ENCODE data around the gene EOMES. TPM values are rescaled to one million over a fixed set of nuclear protein-coding genes. Genes with fewer than 3 reads are reported as not detected.

Gene EOMES
- total and polyA plus RNA-seq, 7 experiments from 2014 or later, result 0.67 to 9.5 (median 1.5) TPM

DNA sequence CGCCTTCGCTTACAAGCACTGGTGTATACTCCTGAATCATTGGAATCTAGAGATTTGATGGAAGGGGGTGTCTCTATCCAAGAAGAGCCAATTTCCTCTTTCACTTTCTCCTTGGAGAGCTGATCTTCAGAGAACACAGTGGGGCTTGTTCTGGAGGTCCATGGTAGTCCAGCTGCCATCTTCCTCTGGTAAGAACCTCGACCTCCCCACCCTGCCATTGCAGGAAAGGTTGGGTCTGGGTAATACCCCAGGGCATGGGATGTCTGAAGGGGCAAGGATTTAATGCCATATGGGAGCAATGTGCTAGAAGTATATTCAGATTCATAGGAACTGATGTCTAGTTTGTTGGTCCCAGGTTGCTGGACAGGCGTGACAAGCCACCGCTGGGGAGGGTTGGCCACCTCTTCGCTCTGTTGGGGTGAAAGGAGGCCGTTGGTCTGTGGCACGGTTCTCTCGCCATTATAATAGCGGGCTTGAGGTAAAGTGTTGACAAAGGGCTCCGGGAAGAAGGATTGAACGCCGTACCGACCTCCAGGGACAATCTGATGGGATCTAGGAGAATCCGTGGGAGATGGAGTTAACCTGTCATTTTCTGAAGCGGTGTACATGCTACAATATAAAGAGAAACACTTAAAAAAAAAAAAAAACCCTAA is 4.8 kb downstream of the EOMES start:
- ChIA-PET CTCF (no interaction called here), POLR2A (no interaction called here)
- Mint-ChIP-seq H3K36me3 (peaks cover 0 to 4% (median 0%) of the 10 kb centered on the region in 5 donors), H3K27ac (peak overlapping the region in 1 of 9 donors; percentile 10), H3K27me3 (peaks cover 29 to 88% (median 52%) of the 10 kb centered on the region in 5 donors), H3K4me3 (peak overlapping the region in 1 of 10 donors; percentile 39), H3K9me3 (peaks cover 0 to 3% (median 0%) of the 10 kb centered on the region in 11 donors), H3K4me1 (peaks cover 25 to 47% (median 38%) of the 10 kb centered on the region in 7 donors)
- H3K4me1 ChIP-seq (ENCODE audit: control insufficient read depth in 2 of 2, insufficient read depth in 2 of 2, low read length in 2 of 2), result peaks cover 10 to 28% of the 10 kb centered on the region in 2 donors
- no peak for DNase-seq
- H3K36me3 ChIP-seq (ENCODE audit: control insufficient read depth in 2 of 3, insufficient read depth in 3 of 3, low read length in 3 of 3), result peaks cover 0 to 12% (median 0%) of the 10 kb centered on the region in 3 experiments
- ATAC-seq, result no peak
- no peaks in the 10 kb centered on the region for H3K9me3 ChIP-seq (ENCODE audit: control insufficient read depth in 2 of 3, low read length in 3 of 3)
- intact Hi-C loops (cut with micrococcal nuclease), result loop anchor here in 1 of 2 donors (10.0 kb wide), 1 partner anchor 857 kb away; no protein-coding TSS in a partner anchor
- peaks cover 0 to 27% of the 10 kb centered on the region in 2 donors for H3K27me3 ChIP-seq (ENCODE audit: control insufficient read depth in 2 of 2, insufficient read depth in 2 of 2, low read length in 2 of 2)
- H3K27ac ChIP-seq (ENCODE audit: low read depth, low read length), result no peak overlapping the region
- H3K4me3 ChIP-seq (ENCODE audit: low read length), result peak overlapping the region; percentile 22

DNA sequence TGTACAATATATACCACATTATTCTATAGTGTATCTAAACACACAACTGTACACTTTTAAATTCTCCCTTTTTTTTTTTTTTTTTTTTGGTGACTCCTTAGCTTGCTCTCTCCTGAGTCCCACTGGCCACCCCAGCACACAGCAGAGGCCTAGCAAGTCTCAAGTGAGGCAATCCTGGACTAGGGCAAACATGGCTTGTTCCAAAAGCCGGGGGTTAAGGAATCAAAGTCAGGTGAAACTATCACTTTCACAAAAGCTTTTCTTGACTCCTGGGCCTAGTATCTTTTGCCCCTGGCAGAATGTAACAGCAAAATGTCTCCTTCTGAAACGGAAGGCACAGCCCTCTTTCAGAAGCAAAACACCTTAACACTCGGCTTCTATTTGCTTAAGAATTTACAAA is 5.8 kb downstream of the EOMES start:
- intact Hi-C loops (cut with micrococcal nuclease), result loop anchor here in 1 of 2 donors (10.0 kb wide), 1 partner anchor 858 kb away; no protein-coding TSS in a partner anchor
- no peak for ATAC-seq
- peaks cover 30 to 48% (median 39%) of the 10 kb centered on the region in 7 donors for H3K4me1 Mint-ChIP-seq
- peaks cover 0 to 5% (median 0%) of the 10 kb centered on the region in 5 donors for H3K36me3 Mint-ChIP-seq
- H3K4me1 ChIP-seq (ENCODE audit: control insufficient read depth in 2 of 2, insufficient read depth in 2 of 2, low read length in 2 of 2), result peaks cover 10 to 27% of the 10 kb centered on the region in 2 donors
- H3K27me3 ChIP-seq (ENCODE audit: control insufficient read depth in 2 of 2, insufficient read depth in 2 of 2, low read length in 2 of 2), result peaks cover 0 to 27% of the 10 kb centered on the region in 2 donors
- peaks cover 34 to 93% (median 54%) of the 10 kb centered on the region in 5 donors for H3K27me3 Mint-ChIP-seq
- H3K4me3 Mint-ChIP-seq, result peak overlapping the region in 1 of 10 donors; percentile 39
- CTCF ChIA-PET, result interaction anchor here (0.6 kb wide), 1 partner anchor 551 kb away, joined by 3 read pairs; no protein-coding TSS in a partner anchor
- no peaks in the 10 kb centered on the region for H3K9me3 ChIP-seq (ENCODE audit: control insufficient read depth in 2 of 3, low read length in 3 of 3)
- DNase-seq, result no peak
- no peak overlapping the region for H3K27ac ChIP-seq (ENCODE audit: low read depth, low read length)
- H3K27ac Mint-ChIP-seq, result peak overlapping the region in 1 of 9 donors; percentile 58
- peaks cover 0 to 12% (median 0%) of the 10 kb centered on the region in 3 experiments for H3K36me3 ChIP-seq (ENCODE audit: control insufficient read depth in 2 of 3, insufficient read depth in 3 of 3, low read length in 3 of 3)
- peaks cover 0 to 3% (median 0%) of the 10 kb centered on the region in 11 donors for H3K9me3 Mint-ChIP-seq
- H3K4me3 ChIP-seq (ENCODE audit: low read length), result no peak overlapping the region
- POLR2A ChIA-PET, result interaction anchor here (0.6 to 0.9 kb wide), 2 partner anchors 85 to 289 kb away, joined by 3 to 4 read pairs; no protein-coding TSS in a partner anchor

DNA sequence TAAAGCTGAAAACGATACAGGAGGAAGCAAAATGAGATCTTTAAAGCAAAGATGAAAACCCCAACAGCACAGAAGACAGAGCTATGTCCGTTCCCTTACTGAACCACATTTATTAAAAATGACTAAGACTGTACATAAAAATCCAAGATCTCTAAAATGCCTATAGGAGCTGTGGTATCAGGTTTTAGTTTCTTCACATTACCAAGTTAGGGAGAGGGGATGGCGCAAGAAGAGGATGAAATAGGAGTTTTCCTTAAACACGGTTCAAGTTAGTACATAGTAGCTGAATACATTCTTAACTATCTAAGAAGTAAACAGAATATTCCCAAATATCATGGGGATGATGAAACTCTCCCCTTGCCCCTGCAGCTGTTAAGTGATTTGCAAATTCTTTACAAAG is 6.3 kb downstream of the EOMES start:
- no peak overlapping the region for H3K27ac ChIP-seq (ENCODE audit: low read depth, low read length)
- ATAC-seq (no peak), DNase-seq (no peak)
- Mint-ChIP-seq H3K36me3 (peaks cover 0 to 5% (median 0%) of the 10 kb centered on the region in 5 donors), H3K4me1 (peaks cover 26 to 45% (median 35%) of the 10 kb centered on the region in 7 donors), H3K4me3 (peak overlapping the region in 3 of 10 donors; percentile 39 to 99 (median 92)), H3K27ac (peak overlapping the region in 1 of 9 donors; percentile 58), H3K27me3 (peaks cover 30 to 93% (median 50%) of the 10 kb centered on the region in 5 donors), H3K9me3 (peaks cover 0 to 3% (median 0%) of the 10 kb centered on the region in 11 donors)
- ChIA-PET POLR2A (interaction anchor here (0.9 kb wide), 1 partner anchor 85 kb away, joined by 3 read pairs; no protein-coding TSS in a partner anchor), CTCF (interaction anchor here (1.5 kb wide), 1 partner anchor 613 kb away, joined by 4 read pairs; no protein-coding TSS in a partner anchor)
- no peak overlapping the region for H3K4me3 ChIP-seq (ENCODE audit: low read length)
- H3K9me3 ChIP-seq (ENCODE audit: control insufficient read depth in 2 of 3, low read length in 3 of 3), result no peaks in the 10 kb centered on the region
- H3K4me1 ChIP-seq (ENCODE audit: control insufficient read depth in 2 of 2, insufficient read depth in 2 of 2, low read length in 2 of 2), result peaks cover 10 to 23% of the 10 kb centered on the region in 2 donors
- H3K27me3 ChIP-seq (ENCODE audit: control insufficient read depth in 2 of 2, insufficient read depth in 2 of 2, low read length in 2 of 2), result peaks cover 0 to 22% of the 10 kb centered on the region in 2 donors
- H3K36me3 ChIP-seq (ENCODE audit: control insufficient read depth in 2 of 3, insufficient read depth in 3 of 3, low read length in 3 of 3), result peaks cover 0 to 12% (median 0%) of the 10 kb centered on the region in 3 experiments
- intact Hi-C loops (cut with micrococcal nuclease), result loop anchor here in 1 of 2 donors (10.0 kb wide), 1 partner anchor 859 kb away; no protein-coding TSS in a partner anchor

DNA sequence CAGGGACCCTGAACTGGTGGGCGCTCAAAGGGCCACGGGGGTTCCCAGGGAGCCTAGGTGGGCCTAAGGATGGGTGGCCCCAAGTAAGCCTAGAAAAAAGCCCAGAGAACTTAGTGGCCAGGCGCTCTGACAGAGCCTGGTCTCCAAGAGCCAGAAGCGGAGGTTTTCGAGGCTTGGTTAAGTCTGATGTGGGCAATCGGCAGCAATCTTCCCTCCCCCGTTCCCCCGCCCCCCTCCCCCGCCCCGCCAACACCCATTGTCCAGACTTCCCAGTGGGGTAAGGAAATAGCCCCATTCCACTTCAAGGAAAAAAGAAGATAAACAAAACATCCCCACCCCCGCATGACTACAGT is 6.7 kb downstream of the EOMES start:
- Histone ChIP-seq H3K27ac (ENCODE audit: low read depth, low read length) (no peak overlapping the region), H3K27me3 (ENCODE audit: control insufficient read depth in 2 of 2, insufficient read depth in 2 of 2, low read length in 2 of 2) (peaks cover 0 to 20% of the 10 kb centered on the region in 2 donors), H3K4me1 (ENCODE audit: control insufficient read depth in 2 of 2, insufficient read depth in 2 of 2, low read length in 2 of 2) (peaks cover 10 to 20% of the 10 kb centered on the region in 2 donors), H3K9me3 (ENCODE audit: control insufficient read depth in 2 of 3, low read length in 3 of 3) (no peaks in the 10 kb centered on the region), H3K4me3 (ENCODE audit: low read length) (no peak overlapping the region), H3K36me3 (ENCODE audit: control insufficient read depth in 2 of 3, insufficient read depth in 3 of 3, low read length in 3 of 3) (peaks cover 0 to 12% (median 0%) of the 10 kb centered on the region in 3 experiments)
- peaks cover 27 to 92% (median 47%) of the 10 kb centered on the region in 5 donors for H3K27me3 Mint-ChIP-seq
- peaks cover 24 to 40% (median 31%) of the 10 kb centered on the region in 7 donors for H3K4me1 Mint-ChIP-seq
- no peak for DNase-seq
- ChIA-PET POLR2A (interaction anchor here (0.9 to 1.3 kb wide), 2 partner anchors 86 to 633 kb away, joined by 3 to 7 read pairs; partner anchors contain the start of genes AZI2 and ZCWPW2), CTCF (interaction anchor here (1.5 kb wide), 1 partner anchor 613 kb away, joined by 4 read pairs; no protein-coding TSS in a partner anchor)
- no peak overlapping the region for H3K27ac Mint-ChIP-seq
- no peak for ATAC-seq
- peaks cover 0 to 5% (median 0%) of the 10 kb centered on the region in 5 donors for H3K36me3 Mint-ChIP-seq
- intact Hi-C loops (cut with micrococcal nuclease), result loop anchor here in 1 of 2 donors (10.0 kb wide), 1 partner anchor 859 kb away; no protein-coding TSS in a partner anchor
- peaks cover 0 to 3% (median 0%) of the 10 kb centered on the region in 11 donors for H3K9me3 Mint-ChIP-seq
- peak overlapping the region in 5 of 10 donors; percentile 92 to 100 (median 97) for H3K4me3 Mint-ChIP-seq

DNA sequence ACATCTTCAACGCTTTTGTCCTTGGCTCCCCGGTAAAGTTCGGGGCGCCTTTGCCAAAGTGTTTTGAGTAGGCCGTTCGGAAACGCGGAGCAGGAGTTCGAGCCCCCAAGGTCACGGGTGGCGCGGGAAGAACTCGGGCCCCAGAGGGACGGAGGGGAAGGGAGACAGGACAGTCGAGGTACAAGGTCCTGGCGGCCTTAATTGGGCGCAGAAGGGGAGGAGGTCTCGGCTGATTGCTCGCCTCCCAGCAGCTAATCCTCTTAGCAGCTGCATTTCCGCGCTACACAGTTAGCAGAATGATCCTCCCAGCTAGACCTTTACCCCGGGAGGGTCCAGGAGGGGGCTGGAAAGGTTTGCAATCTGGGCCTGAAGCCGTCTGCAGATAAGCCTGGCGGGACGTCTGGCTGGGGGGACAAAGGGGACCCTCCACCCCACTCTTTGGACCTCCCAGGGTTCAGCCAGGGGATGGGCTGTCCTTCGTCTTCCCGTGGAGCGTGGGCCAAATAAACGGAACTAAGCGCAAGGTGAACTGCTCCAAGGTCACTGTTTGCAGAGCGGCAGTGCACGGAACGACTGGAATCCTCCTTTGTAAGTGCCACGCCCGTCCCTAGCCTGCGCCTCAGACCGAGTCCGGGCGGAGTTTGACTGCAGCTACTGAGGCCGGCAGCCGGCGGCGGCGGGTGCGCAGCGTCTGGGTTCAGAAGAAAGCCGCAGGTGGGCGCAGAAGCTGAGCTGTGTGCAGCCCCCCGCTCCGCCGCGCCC is 7.2 kb downstream of the EOMES start:
- no peaks in the 10 kb centered on the region for H3K9me3 ChIP-seq (ENCODE audit: control insufficient read depth in 2 of 3, low read length in 3 of 3)
- no peak for ATAC-seq
- H3K27me3 ChIP-seq (ENCODE audit: control insufficient read depth in 2 of 2, insufficient read depth in 2 of 2, low read length in 2 of 2), result peaks cover 0 to 20% of the 10 kb centered on the region in 2 donors
- H3K36me3 Mint-ChIP-seq, result peaks cover 0 to 5% (median 0%) of the 10 kb centered on the region in 5 donors
- H3K27ac ChIP-seq (ENCODE audit: low read depth, low read length), result no peak overlapping the region
- peaks cover 24 to 36% (median 31%) of the 10 kb centered on the region in 7 donors for H3K4me1 Mint-ChIP-seq
- CTCF ChIA-PET, result interaction anchor here (0.6 to 1.5 kb wide), 2 partner anchors 308 to 614 kb away, joined by 3 to 4 read pairs; no protein-coding TSS in a partner anchor
- DNase-seq, result no peak
- H3K4me3 Mint-ChIP-seq, result peak overlapping the region; percentile 91 to 100 (median 96)
- peaks cover 0 to 3% (median 0%) of the 10 kb centered on the region in 11 donors for H3K9me3 Mint-ChIP-seq
- intact Hi-C loops (cut with micrococcal nuclease), result loop anchor here in 1 of 2 donors (5.0 to 10.0 kb wide), 2 partner anchors 372 to 860 kb away; no protein-coding TSS in a partner anchor
- POLR2A ChIA-PET, result interaction anchor here (1.3 kb wide), 1 partner anchor 633 kb away, joined by 7 read pairs; the partner anchor contains the start of genes AZI2 and ZCWPW2
- H3K27me3 Mint-ChIP-seq, result peaks cover 30 to 92% (median 43%) of the 10 kb centered on the region in 5 donors
- H3K27ac Mint-ChIP-seq, result peak overlapping the region in 2 of 9 donors; percentile 12 to 24
- peaks cover 0 to 12% (median 0%) of the 10 kb centered on the region in 3 experiments for H3K36me3 ChIP-seq (ENCODE audit: control insufficient read depth in 2 of 3, insufficient read depth in 3 of 3, low read length in 3 of 3)
- H3K4me1 ChIP-seq (ENCODE audit: control insufficient read depth in 2 of 2, insufficient read depth in 2 of 2, low read length in 2 of 2), result peaks cover 10 to 20% of the 10 kb centered on the region in 2 donors
- peak overlapping the region; percentile 77 for H3K4me3 ChIP-seq (ENCODE audit: low read length)

All from naive thymus-derived CD4-positive, alpha-beta T cell (primary cell).